HL-60 (cell line): Measurements from ENCODE around the gene VAV2.

Experiments used
- DNase-seq, 2 experiments: peaks; one replicate each; pipeline ENCODE4 v3.0.0-alpha.2; 2010 to 2020; ENCODE audit warnings: low read depth in 1 of 2, low spot score in 1 of 2
- H3K27ac ChIP-seq: fragments of 250-450 bp; sonication (Bioruptor Pico); replicated peaks from 2 replicates; pipeline ENCODE4 v1.5.1; 2020; ENCODE audit warnings: mild to moderate bottlenecking, moderate library complexity
- H3K27me3 ChIP-seq: fragments of 250-450 bp; sonication (Bioruptor Pico); 2 replicates; pipeline ENCODE4 v1.5.1; 2021; ENCODE audit warnings: mild to moderate bottlenecking, moderate library complexity; ENCODE audit not compliant: insufficient read depth, poor library complexity, severe bottlenecking
- H3K4me3 ChIP-seq: replicated peaks from 2 replicates; pipeline ENCODE4 v1.5.1; 2011; ENCODE audit warnings: mild to moderate bottlenecking, control low read depth, low read length; ENCODE audit not compliant: insufficient read depth
- GABPA ChIP-seq: IDR thresholded peaks from 2 replicates; pipeline ENCODE4 v1.6.1; 2012; ENCODE audit warnings: low read depth
- POLR2AphosphoS5 ChIP-seq: IDR thresholded peaks from 2 replicates; pipeline ENCODE4 v1.6.1; 2012; ENCODE audit warnings: low read depth
- SPI1 ChIP-seq: IDR thresholded peaks from 2 replicates; pipeline ENCODE4 v1.6.1; 2012; ENCODE audit warnings: low read depth, mild to moderate bottlenecking, borderline replicate concordance
- TF ChIP-seq, protein P1 (sequence below): IDR thresholded peaks from one replicate; pipeline ENCODE4 v1.5.1; 2011; ENCODE audit warnings: low read length, control low read depth, inconsistent platforms; ENCODE audit not compliant: insufficient read depth
- TF ChIP-seq, protein P2 (sequence below): IDR thresholded peaks from 2 replicates; pipeline ENCODE4 v1.6.1; 2012; ENCODE audit warnings: low read depth; ENCODE audit not compliant: insufficient replicate concordance

VAV2 gene

DNA sequence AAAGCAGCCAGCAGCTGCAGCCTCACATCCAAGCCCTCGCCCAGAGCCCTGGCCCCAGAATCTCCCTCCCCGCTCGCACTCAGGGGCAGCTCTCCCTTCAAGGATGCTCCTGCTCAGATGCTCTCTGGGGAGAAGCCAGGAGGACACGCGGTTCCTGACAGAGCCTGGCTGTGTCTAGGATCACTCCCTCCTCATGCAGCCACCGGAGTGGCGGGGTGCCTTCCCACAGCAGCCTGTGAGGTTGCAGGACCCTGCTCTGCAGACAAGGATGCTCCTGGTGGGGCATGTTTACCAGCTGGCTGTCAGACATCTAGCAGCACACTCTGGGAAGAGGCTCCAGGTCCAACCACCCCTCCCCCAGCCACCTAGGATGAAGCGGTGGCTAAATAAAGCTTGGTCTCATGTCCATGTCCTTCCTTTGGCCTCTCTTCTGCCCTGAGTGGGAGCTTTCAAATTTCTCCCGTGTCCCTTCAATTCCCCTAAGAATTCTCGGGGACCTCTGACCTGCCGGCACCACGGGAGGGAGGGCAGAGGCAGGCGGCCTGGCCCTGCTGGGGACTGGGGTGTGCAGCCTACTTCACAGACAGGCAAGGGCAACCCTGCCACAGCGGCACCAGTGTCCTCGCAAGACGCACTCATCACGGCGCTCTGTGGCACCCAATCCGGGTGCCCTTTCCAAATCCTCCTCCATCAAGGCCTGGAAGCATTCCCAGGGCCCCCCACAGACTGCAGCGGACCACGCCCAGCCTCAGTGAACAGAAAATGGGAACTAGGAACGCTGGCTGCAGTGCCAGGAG, 165.6 kb downstream of the VAV2 start:
- H3K27ac ChIP-seq, result no peak overlapping the region
- DNase-seq, result no peak
- H3K27me3 ChIP-seq, result no peaks in the 10 kb centered on the region
- TF ChIP-seq, protein P1, sequence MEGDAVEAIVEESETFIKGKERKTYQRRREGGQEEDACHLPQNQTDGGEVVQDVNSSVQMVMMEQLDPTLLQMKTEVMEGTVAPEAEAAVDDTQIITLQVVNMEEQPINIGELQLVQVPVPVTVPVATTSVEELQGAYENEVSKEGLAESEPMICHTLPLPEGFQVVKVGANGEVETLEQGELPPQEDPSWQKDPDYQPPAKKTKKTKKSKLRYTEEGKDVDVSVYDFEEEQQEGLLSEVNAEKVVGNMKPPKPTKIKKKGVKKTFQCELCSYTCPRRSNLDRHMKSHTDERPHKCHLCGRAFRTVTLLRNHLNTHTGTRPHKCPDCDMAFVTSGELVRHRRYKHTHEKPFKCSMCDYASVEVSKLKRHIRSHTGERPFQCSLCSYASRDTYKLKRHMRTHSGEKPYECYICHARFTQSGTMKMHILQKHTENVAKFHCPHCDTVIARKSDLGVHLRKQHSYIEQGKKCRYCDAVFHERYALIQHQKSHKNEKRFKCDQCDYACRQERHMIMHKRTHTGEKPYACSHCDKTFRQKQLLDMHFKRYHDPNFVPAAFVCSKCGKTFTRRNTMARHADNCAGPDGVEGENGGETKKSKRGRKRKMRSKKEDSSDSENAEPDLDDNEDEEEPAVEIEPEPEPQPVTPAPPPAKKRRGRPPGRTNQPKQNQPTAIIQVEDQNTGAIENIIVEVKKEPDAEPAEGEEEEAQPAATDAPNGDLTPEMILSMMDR, result no peak
- TF ChIP-seq POLR2AphosphoS5 (no peak), SPI1 (no peak), GABPA (no peak)
- TF ChIP-seq, protein P2, sequence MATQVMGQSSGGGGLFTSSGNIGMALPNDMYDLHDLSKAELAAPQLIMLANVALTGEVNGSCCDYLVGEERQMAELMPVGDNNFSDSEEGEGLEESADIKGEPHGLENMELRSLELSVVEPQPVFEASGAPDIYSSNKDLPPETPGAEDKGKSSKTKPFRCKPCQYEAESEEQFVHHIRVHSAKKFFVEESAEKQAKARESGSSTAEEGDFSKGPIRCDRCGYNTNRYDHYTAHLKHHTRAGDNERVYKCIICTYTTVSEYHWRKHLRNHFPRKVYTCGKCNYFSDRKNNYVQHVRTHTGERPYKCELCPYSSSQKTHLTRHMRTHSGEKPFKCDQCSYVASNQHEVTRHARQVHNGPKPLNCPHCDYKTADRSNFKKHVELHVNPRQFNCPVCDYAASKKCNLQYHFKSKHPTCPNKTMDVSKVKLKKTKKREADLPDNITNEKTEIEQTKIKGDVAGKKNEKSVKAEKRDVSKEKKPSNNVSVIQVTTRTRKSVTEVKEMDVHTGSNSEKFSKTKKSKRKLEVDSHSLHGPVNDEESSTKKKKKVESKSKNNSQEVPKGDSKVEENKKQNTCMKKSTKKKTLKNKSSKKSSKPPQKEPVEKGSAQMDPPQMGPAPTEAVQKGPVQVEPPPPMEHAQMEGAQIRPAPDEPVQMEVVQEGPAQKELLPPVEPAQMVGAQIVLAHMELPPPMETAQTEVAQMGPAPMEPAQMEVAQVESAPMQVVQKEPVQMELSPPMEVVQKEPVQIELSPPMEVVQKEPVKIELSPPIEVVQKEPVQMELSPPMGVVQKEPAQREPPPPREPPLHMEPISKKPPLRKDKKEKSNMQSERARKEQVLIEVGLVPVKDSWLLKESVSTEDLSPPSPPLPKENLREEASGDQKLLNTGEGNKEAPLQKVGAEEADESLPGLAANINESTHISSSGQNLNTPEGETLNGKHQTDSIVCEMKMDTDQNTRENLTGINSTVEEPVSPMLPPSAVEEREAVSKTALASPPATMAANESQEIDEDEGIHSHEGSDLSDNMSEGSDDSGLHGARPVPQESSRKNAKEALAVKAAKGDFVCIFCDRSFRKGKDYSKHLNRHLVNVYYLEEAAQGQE, result no peak
- no peak overlapping the region for H3K4me3 ChIP-seq

- TF ChIP-seq, protein P1, result no peak
- no peak for TF ChIP-seq POLR2AphosphoS5
- no peak for TF ChIP-seq GABPA
- TF ChIP-seq SPI1, result no peak
- TF ChIP-seq, protein P2, result no peak
- DNase-seq, result no peak
- Histone ChIP-seq H3K27me3 (no peaks in the 10 kb centered on the region), H3K4me3 (no peak overlapping the region), H3K27ac (no peak overlapping the region)
Observed at GRCh38 chr9:133825555-133826218, 166.4 kb downstream of the VAV2 start.

DNA sequence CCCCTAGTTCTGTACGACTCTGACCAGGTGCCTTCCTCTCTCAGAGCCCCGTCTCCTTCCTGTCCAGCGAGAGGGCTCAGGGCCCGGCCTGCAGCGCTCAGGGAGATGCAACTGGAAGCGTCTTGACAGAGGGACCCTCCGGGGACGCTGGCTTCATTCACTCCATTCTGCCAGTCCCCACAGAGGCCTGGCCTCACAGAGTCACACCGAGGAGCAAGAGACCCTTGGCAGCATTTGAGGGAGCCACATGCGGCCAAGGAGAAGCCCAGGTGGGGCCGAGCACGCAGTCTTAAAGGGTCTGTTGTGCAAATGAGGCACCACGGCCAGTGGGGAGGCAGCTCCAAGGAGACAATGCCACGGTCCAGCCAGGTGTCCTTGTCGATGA, 167.3 kb downstream of the VAV2 start:
- no peak for TF ChIP-seq GABPA
- TF ChIP-seq, protein P1, result no peak
- TF ChIP-seq POLR2AphosphoS5, result no peak
- TF ChIP-seq, protein P2, result no peak
- TF ChIP-seq SPI1, result no peak
- Histone ChIP-seq H3K27me3 (no peaks in the 10 kb centered on the region), H3K27ac (no peak overlapping the region), H3K4me3 (no peak overlapping the region)
- no peak for DNase-seq
